Neutrophil (primary cell): ENCODE measurements around the gene ITSN2.

Source experiments
- H3K27ac ChIP-seq: fragments of 200-600 bp; sonication (generic); 2 replicates; pipeline ENCODE4 v1.5.1; 2016; ENCODE audit warnings: mild to moderate bottlenecking, moderate library complexity
- H3K27me3 ChIP-seq: fragments of 200-600 bp; sonication (generic); 2 replicates; pipeline ENCODE4 v1.6.0; 2016; ENCODE audit warnings: mild to moderate bottlenecking
- H3K36me3 ChIP-seq: fragments of 200-600 bp; sonication (generic); 2 replicates; pipeline ENCODE4 v1.5.1; 2017
- H3K4me1 ChIP-seq, 2 experiments: fragments of 200-600 bp in 1 of 2; sonication (generic) in 1 of 2; 1 replicate in 1 of 2; 2 replicates in 1 of 2; pipeline versions ENCODE4 v1.5.1 to v1.6.1; 2013 to 2016; ENCODE audit warnings: low read depth in 1 of 2, low read length in 1 of 2, mild to moderate bottlenecking in 1 of 2, moderate library complexity in 1 of 2; ENCODE audit not compliant: control insufficient read depth in 1 of 2, insufficient read depth in 1 of 2
- H3K4me3 ChIP-seq, 2 experiments: fragments of 200-600 bp in 1 of 2; sonication (generic) in 1 of 2; 1 replicate in 1 of 2; 2 replicates in 1 of 2; pipeline ENCODE4 v1.5.1; 2013 to 2016; ENCODE audit warnings: low read depth in 1 of 2, low read length in 1 of 2, mild to moderate bottlenecking in 1 of 2, moderate library complexity in 1 of 2
- H3K9me3 ChIP-seq: fragments of 200-600 bp; sonication (generic); 2 replicates; pipeline ENCODE4 v1.5.1; 2016
- TF ChIP-seq, protein P1 (sequence below): fragments of 200-600 bp; sonication (generic); IDR thresholded peaks from 2 replicates; pipeline ENCODE4 v1.5.1; 2016; ENCODE audit warnings: antibody characterized with exemption

Gene ITSN2

DNA sequence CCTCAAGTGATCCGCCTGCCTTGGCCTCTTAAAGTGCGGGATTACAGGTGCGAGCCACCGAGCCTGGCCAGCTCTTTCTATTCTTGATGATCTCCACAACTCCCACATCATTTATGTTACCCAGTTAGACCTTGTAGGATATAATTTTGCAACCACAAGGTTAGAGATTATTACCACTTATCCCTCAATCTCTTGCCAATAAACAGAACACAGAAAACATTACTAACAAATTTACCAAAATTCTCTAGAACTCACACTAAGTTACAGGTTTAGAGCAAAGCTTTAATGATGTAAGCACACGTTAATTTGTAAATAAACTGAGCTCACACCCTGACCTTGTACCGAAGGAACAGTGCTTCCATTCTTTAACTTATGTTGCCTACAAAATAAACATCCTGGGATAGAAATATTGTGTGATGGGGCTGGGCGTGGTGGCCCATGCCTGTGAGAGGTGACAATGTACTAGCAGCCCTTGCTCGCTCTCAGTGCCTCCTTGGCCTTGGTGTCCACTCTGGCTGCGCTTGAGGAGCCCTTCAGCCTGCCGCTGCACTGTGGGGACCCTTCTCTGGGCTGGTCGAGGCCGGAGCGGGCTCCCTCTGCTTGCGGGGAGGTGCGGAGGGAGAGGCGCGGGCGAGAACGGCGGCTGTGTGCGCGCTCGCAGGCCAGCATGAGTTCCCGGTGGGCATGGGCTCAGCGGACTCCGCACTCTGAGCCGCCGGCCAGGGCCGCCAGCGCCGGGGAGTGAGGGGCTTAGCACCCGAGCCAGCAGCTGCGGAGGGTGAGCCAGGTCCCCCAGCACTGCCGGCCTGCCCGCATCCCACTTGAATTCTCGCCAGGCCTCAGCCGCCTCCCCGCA lies 42.1 kb upstream of the ITSN2 start:
- no peak overlapping the region for H3K27ac ChIP-seq
- no peaks in the 10 kb centered on the region for H3K36me3 ChIP-seq
- no peak overlapping the region for H3K4me3 ChIP-seq
- TF ChIP-seq, protein P1, sequence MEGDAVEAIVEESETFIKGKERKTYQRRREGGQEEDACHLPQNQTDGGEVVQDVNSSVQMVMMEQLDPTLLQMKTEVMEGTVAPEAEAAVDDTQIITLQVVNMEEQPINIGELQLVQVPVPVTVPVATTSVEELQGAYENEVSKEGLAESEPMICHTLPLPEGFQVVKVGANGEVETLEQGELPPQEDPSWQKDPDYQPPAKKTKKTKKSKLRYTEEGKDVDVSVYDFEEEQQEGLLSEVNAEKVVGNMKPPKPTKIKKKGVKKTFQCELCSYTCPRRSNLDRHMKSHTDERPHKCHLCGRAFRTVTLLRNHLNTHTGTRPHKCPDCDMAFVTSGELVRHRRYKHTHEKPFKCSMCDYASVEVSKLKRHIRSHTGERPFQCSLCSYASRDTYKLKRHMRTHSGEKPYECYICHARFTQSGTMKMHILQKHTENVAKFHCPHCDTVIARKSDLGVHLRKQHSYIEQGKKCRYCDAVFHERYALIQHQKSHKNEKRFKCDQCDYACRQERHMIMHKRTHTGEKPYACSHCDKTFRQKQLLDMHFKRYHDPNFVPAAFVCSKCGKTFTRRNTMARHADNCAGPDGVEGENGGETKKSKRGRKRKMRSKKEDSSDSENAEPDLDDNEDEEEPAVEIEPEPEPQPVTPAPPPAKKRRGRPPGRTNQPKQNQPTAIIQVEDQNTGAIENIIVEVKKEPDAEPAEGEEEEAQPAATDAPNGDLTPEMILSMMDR = no peak
- H3K9me3 ChIP-seq = no peaks in the 10 kb centered on the region
- no peaks in the 10 kb centered on the region for H3K4me1 ChIP-seq
- peaks cover 36% of the 10 kb centered on the region for H3K27me3 ChIP-seq

DNA sequence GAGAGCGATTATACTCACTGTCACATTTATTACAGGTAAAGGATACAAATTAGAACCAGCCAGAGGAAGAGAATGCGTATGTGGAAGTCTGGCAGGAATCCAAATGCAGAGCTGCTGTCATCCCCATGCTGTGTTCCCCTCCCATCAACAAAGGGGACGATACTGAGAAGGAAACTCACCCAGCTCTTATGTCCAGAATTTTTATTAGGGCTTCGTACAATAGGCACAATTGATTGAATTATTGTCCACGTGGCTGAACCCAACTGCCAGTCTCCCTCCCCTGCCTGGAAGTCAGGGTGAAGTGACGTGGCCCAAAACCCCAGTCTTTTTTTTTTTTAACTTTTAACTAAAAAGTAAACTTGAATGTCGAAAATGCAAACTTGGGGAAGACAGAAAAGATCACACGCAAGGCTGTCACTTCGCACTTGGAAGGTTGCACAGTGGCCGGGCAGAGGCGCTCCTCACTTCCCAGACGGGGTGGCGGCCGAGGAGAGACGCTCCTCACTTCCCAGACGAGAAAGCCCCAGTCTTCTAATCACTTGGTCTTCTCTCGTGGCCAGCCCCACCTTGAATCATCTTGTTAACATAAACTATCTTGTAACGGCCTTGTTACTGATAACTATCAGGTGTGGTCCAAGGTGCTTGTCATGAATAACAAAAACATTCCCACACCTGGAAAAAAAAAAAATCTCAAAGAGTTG lies 40.0 kb upstream of the ITSN2 start:
- Histone ChIP-seq H3K27me3 (peaks cover 36% of the 10 kb centered on the region), H3K27ac (no peak overlapping the region), H3K9me3 (no peaks in the 10 kb centered on the region), H3K4me3 (no peak overlapping the region), H3K4me1 (no peaks in the 10 kb centered on the region), H3K36me3 (no peaks in the 10 kb centered on the region)
- TF ChIP-seq, protein P1 = no peak

DNA sequence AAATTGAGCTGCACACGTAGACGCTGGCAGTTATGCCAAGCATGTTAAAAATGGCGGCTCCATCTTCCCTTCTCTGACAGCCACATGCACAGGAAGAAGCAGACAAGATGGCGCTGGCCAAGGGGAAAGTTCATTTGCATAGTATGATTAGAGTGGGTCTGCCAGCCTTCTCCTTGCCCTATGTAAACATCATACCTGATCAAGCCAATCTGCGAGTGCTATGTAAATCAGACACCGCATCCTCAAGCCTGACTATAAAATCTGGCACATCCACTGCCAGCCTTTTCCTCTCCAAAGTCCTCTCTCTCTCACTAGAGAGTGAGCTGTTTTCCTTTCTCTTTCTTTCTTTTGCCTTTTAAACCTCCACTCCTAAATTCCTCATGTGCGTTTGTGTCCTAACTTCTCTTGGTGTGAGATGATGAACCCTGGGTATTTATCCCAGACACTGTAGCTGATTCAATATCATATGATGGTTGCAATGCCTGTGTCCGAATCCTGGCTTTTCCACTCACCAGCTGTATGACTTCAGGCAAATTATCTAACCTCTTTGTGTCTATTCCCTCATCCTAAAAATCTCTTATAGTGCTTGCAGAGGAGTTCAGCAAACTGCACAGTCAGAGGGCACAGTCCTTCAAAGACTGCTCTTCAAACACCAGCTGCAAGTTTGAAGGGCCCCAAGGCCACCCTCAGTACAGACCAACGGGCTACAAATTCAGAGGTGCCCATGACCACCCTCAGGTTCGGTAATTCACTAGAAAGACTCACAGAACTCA lies 39.3 kb upstream of the ITSN2 start:
- H3K36me3 ChIP-seq = no peaks in the 10 kb centered on the region
- TF ChIP-seq, protein P1 = no peak
- no peaks in the 10 kb centered on the region for H3K4me1 ChIP-seq
- H3K9me3 ChIP-seq = no peaks in the 10 kb centered on the region
- no peak overlapping the region for H3K27ac ChIP-seq
- H3K27me3 ChIP-seq = peaks cover 34% of the 10 kb centered on the region
- H3K4me3 ChIP-seq = no peak overlapping the region

DNA sequence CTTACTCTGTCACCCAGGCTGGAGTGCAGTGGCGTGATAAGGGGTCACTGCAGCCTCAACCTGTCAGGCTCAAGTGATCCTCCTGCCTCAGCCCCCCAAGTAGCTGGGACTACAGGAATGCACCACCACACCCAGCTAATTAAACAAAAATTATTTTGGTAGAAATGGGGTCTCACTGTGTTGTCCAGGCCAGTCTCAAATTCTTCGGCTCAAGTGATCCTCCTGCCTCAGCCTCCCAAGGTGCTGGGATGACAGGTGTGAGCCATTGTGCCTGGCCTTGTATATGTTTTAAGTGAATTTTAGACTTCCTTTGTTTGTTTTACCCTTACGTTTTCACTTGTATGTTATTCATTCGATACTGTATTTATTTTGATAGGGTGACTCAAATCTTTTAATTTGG lies 34.7 kb upstream of the ITSN2 start:
- Histone ChIP-seq H3K9me3 (no peaks in the 10 kb centered on the region), H3K4me3 (no peak overlapping the region), H3K36me3 (no peaks in the 10 kb centered on the region), H3K27me3 (no peaks in the 10 kb centered on the region), H3K27ac (no peak overlapping the region), H3K4me1 (no peaks in the 10 kb centered on the region)
- TF ChIP-seq, protein P1 = no peak

DNA sequence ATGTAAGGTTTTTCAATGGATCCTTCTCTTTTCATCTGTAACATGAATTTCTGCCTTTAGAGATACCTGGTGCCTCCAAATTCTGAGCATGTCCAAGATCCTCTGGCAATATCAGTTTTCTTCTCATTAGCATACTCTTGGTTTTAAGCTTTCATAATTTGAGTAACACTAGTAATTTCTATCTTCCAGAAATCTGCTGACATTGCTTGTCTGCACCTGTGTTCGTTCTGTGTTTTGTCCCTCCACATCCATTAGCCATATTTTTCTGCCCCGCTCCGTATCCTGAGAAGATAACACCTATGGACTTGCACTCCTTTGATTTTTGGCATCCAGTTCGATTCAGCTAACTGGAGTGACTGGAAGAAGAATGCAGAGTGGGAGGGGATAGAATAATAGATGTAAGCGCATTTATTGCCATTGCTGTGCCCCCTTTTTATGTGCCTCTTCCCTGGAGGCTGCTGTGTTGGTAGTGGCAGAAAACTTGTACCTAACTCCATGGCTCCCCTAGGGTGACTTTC lies 32.3 kb upstream of the ITSN2 start:
- H3K36me3 ChIP-seq = no peaks in the 10 kb centered on the region
- no peak overlapping the region for H3K4me3 ChIP-seq
- no peaks in the 10 kb centered on the region for H3K4me1 ChIP-seq
- H3K9me3 ChIP-seq = no peaks in the 10 kb centered on the region
- no peak overlapping the region for H3K27ac ChIP-seq
- no peaks in the 10 kb centered on the region for H3K27me3 ChIP-seq
- TF ChIP-seq, protein P1 = no peak
